ENCODE data around the gene OSBPL9. TPM values are rescaled to one million over a fixed set of nuclear protein-coding genes. Genes with fewer than 3 reads are reported as not detected.
A peak's percentile ranks its signal among the peaks of the same experiment; 100 is the strongest.

The OSBPL9 gene
- total RNA-seq, 8 experiments from 2014 or later, result 76.6 to 116 (median 106) TPM

- no peak overlapping the region for H3K27ac ChIP-seq
- no peaks in the 10 kb centered on the region for H3K4me1 ChIP-seq (replicated peaks in 1 of 2)
- no peak for ATAC-seq (replicated peaks in 6 of 8)
- WGBS, 10 experiments, result 80 to 100% (median 96%) methylated on average over 1 to 9 of the region's 11 CpGs
- in situ Hi-C loops (cut with MboI; ENCODE audit: low pct_unique_long_range_greater_than_20kb in 2 of 9, low sequenced_read_pairs in 9 of 9, unreplicated experiment in 9 of 9), result no loop called here
- no peak overlapping the region for H3K4me3 ChIP-seq
Measured at GRCh38 chr1:51752073-51752948, 135.4 kb downstream of the OSBPL9 start.

DNA sequence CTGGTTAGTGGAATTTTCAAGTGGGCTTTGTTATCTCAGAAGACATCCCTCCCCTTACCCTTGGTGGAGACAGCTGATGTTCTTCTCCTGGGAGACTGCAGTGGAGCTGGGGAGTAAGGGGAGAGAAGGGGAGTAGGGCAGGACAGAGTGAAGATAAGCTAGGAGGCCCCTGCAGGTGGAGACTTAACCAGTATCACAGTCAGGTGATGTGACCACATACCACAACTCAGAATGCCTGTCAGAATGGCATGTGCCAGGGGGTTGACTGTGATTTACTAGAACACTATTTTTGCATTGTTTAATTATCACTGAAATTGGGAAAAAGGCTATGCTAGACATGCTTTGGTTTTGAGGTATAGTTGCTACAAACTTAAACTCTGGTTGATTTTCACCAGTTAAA, 137.1 kb downstream of the OSBPL9 start:
- in situ Hi-C loops (cut with MboI; ENCODE audit: low pct_unique_long_range_greater_than_20kb in 2 of 9, low sequenced_read_pairs in 9 of 9, unreplicated experiment in 9 of 9), result no loop called here

DNA sequence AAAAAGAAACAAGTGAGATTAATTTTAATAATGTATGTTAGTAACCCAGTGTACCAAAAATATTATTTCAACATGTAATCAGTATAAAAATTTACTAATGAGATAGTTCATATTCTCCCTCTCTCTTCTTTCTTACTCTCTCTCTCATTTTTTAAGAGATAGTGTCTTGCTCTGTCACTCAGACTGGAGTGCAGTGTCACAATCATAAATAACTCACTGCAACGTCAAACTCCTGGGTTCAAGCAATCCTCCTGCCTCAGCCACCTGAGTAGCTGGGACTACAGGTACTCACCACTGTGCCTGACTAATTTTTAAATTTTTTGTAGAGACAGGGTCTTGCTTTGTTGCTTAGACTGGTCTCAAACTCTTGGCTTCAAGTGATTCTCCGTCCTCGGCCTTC, 137.8 kb downstream of the OSBPL9 start:
- 79 to 100% (median 96%) methylated on average over 1 to 3 of the region's 3 CpGs; no CpG with 5 or more reads in 2 of the 10 experiments for WGBS, 10 experiments

More for the DNA sequence above, 137.1 kb downstream of the OSBPL9 start:
- Histone ChIP-seq H3K4me1 (replicated peaks in 1 of 2) (no peaks in the 10 kb centered on the region), H3K27ac (no peak overlapping the region), H3K4me3 (no peak overlapping the region)
- no peak for ATAC-seq (replicated peaks in 6 of 8)

GRCh38 chr1:51755437-51755836, 138.5 kb downstream of the OSBPL9 start:
- ATAC-seq (replicated peaks in 6 of 8), result no peak
- no peak overlapping the region for H3K27ac ChIP-seq
- H3K4me1 ChIP-seq (replicated peaks in 1 of 2), result no peaks in the 10 kb centered on the region
- H3K4me3 ChIP-seq, result no peak overlapping the region
- in situ Hi-C loops (cut with MboI; ENCODE audit: low pct_unique_long_range_greater_than_20kb in 2 of 9, low sequenced_read_pairs in 9 of 9, unreplicated experiment in 9 of 9), result no loop called here
- WGBS, 10 experiments, result 85 to 99% (median 96%) methylated on average over 4 to 7 of the region's 7 CpGs

More for the DNA sequence above, 137.8 kb downstream of the OSBPL9 start:
- no peak for ATAC-seq (replicated peaks in 6 of 8)
- Histone ChIP-seq H3K4me3 (no peak overlapping the region), H3K27ac (no peak overlapping the region), H3K4me1 (replicated peaks in 1 of 2) (no peaks in the 10 kb centered on the region)
- in situ Hi-C loops (cut with MboI; ENCODE audit: low pct_unique_long_range_greater_than_20kb in 2 of 9, low sequenced_read_pairs in 9 of 9, unreplicated experiment in 9 of 9), result no loop called here

GRCh38 chr1:51756290-51756689, 139.4 kb downstream of the OSBPL9 start:
- WGBS, 10 experiments, result 92 to 100% (median 100%) methylated on average over 2 of the region's 2 CpGs; no CpG with 5 or more reads in 1 of the 10 experiments
- no peaks in the 10 kb centered on the region for H3K4me1 ChIP-seq (replicated peaks in 1 of 2)
- ATAC-seq (replicated peaks in 6 of 8), result no peak
- in situ Hi-C loops (cut with MboI; ENCODE audit: low pct_unique_long_range_greater_than_20kb in 2 of 9, low sequenced_read_pairs in 9 of 9, unreplicated experiment in 9 of 9), result no loop called here
- no peak overlapping the region for H3K4me3 ChIP-seq
- H3K27ac ChIP-seq, result no peak overlapping the region

DNA sequence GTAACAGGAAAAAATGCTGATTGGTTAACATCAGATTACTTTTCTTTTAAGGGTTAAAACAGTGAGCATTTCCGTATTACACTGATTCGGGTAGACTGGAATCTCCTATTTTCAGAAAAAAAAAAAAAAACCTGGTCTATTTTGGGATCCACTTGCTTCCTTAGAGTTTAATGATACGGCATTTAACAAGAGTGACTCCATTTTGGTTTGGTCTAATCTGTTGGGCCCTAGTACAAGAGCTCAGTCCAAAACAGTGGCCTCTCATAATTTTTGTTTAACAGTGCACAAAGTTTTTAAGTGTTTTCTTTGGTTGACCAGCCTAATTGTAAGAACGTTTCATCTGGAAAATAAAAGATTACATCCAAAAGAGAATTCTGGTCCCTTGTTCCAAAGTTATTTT, 141.4 kb downstream of the OSBPL9 start:
- H3K27ac ChIP-seq, result no peak overlapping the region
- in situ Hi-C loops (cut with MboI; ENCODE audit: low pct_unique_long_range_greater_than_20kb in 2 of 9, low sequenced_read_pairs in 9 of 9, unreplicated experiment in 9 of 9), result no loop called here
- no peaks in the 10 kb centered on the region for H3K4me1 ChIP-seq (replicated peaks in 1 of 2)
- WGBS, 10 experiments, result 79 to 100% (median 92%) methylated on average over 2 to 4 of the region's 4 CpGs
- no peak for ATAC-seq (replicated peaks in 6 of 8)
- H3K4me3 ChIP-seq, result no peak overlapping the region

DNA sequence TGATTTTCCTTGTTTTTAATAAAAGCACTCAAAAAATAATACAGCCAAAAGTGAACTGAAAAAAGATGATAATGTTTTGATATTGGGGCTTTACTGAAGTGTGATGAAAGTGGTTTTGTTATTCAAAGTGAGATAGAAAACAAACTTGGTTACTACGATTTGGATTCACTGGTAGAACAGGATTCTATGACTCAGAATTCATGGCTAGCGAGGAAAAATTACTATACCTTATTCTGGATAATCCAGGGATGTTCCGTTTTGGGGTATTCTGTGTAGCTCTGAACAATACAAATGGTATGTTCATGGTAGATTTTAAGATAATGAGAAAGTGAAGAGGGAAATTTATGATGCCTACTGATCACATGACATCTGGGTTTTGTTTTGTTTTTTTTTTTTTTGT, 144.0 kb downstream of the OSBPL9 start:
- Histone ChIP-seq H3K4me1 (replicated peaks in 1 of 2) (no peaks in the 10 kb centered on the region), H3K27ac (no peak overlapping the region), H3K4me3 (no peak overlapping the region)
- ATAC-seq (replicated peaks in 6 of 8), result no peak
- in situ Hi-C loops (cut with MboI; ENCODE audit: low pct_unique_long_range_greater_than_20kb in 2 of 9, low sequenced_read_pairs in 9 of 9, unreplicated experiment in 9 of 9), result no loop called here
- 70 to 100% (median 82%) methylated on average over 1 to 3 of the region's 3 CpGs for WGBS, 10 experiments

- no peak for ATAC-seq (replicated peaks in 6 of 8)
Measured at GRCh38 chr1:51761351-51761750, 144.5 kb downstream of the OSBPL9 start.

GRCh38 chr1:51768971-51769588, 152.2 kb downstream of the OSBPL9 start:
- peak in 5 of 8 experiments; percentile 43 to 63 (median 51) for ATAC-seq (replicated peaks in 6 of 8)
- H3K27ac ChIP-seq, result no peak overlapping the region
- no peak overlapping the region for H3K4me3 ChIP-seq
- no peaks in the 10 kb centered on the region for H3K4me1 ChIP-seq (replicated peaks in 1 of 2)
- in situ Hi-C loops (cut with MboI; ENCODE audit: low pct_unique_long_range_greater_than_20kb in 2 of 9, low sequenced_read_pairs in 9 of 9, unreplicated experiment in 9 of 9), result no loop called here
- 64 to 100% (median 95%) methylated on average over 1 to 6 of the region's 6 CpGs; no CpG with 5 or more reads in 1 of the 10 experiments for WGBS, 10 experiments

More at GRCh38 chr1:51761351-51761750, 144.5 kb downstream of the OSBPL9 start:
- in situ Hi-C loops (cut with MboI; ENCODE audit: low pct_unique_long_range_greater_than_20kb in 2 of 9, low sequenced_read_pairs in 9 of 9, unreplicated experiment in 9 of 9), result no loop called here
- 43 to 100% (median 100%) methylated on average over 1 of the region's 1 CpG; no CpG with 5 or more reads in 2 of the 10 experiments for WGBS, 10 experiments
- H3K4me3 ChIP-seq, result no peak overlapping the region
- no peaks in the 10 kb centered on the region for H3K4me1 ChIP-seq (replicated peaks in 1 of 2)
- no peak overlapping the region for H3K27ac ChIP-seq

DNA sequence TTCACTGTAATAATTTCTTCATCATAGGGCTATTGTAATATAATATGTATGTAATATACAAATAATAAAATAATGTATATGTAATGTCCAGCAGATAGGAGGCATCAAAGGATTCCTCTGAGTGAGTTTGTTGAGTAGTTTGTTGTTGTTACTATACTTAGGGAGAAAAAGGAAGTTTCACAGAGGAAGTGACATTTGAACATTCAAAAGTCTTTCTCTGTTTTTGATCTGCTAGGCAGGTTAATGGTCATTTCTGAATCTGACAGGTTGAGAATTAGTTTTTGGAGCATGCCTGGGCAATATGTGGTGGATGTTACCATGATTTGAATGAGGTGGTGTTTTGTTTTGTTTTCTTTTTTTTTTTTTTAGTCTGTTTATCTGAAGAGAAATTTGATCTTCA, 159.5 kb downstream of the OSBPL9 start:
- Histone ChIP-seq H3K27ac (no peak overlapping the region), H3K4me1 (replicated peaks in 1 of 2) (no peaks in the 10 kb centered on the region), H3K4me3 (no peak overlapping the region)
- in situ Hi-C loops (cut with MboI; ENCODE audit: low pct_unique_long_range_greater_than_20kb in 2 of 9, low sequenced_read_pairs in 9 of 9, unreplicated experiment in 9 of 9), result no loop called here
- ATAC-seq (replicated peaks in 6 of 8), result no peak

GRCh38 chr1:51780927-51781326, 164.0 kb downstream of the OSBPL9 start:
- in situ Hi-C loops (cut with MboI; ENCODE audit: low pct_unique_long_range_greater_than_20kb in 2 of 9, low sequenced_read_pairs in 9 of 9, unreplicated experiment in 9 of 9), result no loop called here
- Histone ChIP-seq H3K4me1 (replicated peaks in 1 of 2) (no peaks in the 10 kb centered on the region), H3K27ac (no peak overlapping the region), H3K4me3 (no peak overlapping the region)
- no peak for ATAC-seq (replicated peaks in 6 of 8)
- 57 to 100% (median 91%) methylated on average over 1 to 3 of the region's 3 CpGs; no CpG with 5 or more reads in 2 of the 10 experiments for WGBS, 10 experiments

- ATAC-seq (replicated peaks in 6 of 8), result no peak
- in situ Hi-C loops (cut with MboI; ENCODE audit: low pct_unique_long_range_greater_than_20kb in 2 of 9, low sequenced_read_pairs in 9 of 9, unreplicated experiment in 9 of 9), result no loop called here
- no peak overlapping the region for H3K27ac ChIP-seq
Measured at GRCh38 chr1:51784997-51785421, 168.1 kb downstream of the OSBPL9 start.

GRCh38 chr1:51788938-51789337, 172.0 kb downstream of the OSBPL9 start:
- Histone ChIP-seq H3K4me3 (no peak overlapping the region), H3K27ac (no peak overlapping the region), H3K4me1 (replicated peaks in 1 of 2) (no peaks in the 10 kb centered on the region)
- ATAC-seq (replicated peaks in 6 of 8), result no peak
- in situ Hi-C loops (cut with MboI; ENCODE audit: low pct_unique_long_range_greater_than_20kb in 2 of 9, low sequenced_read_pairs in 9 of 9, unreplicated experiment in 9 of 9), result no loop called here
- WGBS, 10 experiments, result 86 to 100% (median 95%) methylated on average over 1 to 2 of the region's 2 CpGs; no CpG with 5 or more reads in 3 of the 10 experiments

More at GRCh38 chr1:51784997-51785421, 168.1 kb downstream of the OSBPL9 start:
- WGBS, 10 experiments, result 83 to 100% (median 97%) methylated on average over 1 to 4 of the region's 4 CpGs; no CpG with 5 or more reads in 1 of the 10 experiments
- H3K4me1 ChIP-seq (replicated peaks in 1 of 2), result no peaks in the 10 kb centered on the region
- no peak overlapping the region for H3K4me3 ChIP-seq
